HUDEP-2 (cell line): ENCODE results near the gene TMEM218.
"Not testable (repeated sequence)": the region's sequence is repeated elsewhere in the genome, so short reads cannot be mapped to it uniquely, and the experiment has no call there.

ENCODE experiments used
- DNase-seq, 76 experiments: peaks; one replicate each; lab custom pipeline; 2025; ENCODE audit not compliant: unreplicated experiment in 76 of 76; lab: John Stamatoyannopoulos, UW

Gene TMEM218

DNA sequence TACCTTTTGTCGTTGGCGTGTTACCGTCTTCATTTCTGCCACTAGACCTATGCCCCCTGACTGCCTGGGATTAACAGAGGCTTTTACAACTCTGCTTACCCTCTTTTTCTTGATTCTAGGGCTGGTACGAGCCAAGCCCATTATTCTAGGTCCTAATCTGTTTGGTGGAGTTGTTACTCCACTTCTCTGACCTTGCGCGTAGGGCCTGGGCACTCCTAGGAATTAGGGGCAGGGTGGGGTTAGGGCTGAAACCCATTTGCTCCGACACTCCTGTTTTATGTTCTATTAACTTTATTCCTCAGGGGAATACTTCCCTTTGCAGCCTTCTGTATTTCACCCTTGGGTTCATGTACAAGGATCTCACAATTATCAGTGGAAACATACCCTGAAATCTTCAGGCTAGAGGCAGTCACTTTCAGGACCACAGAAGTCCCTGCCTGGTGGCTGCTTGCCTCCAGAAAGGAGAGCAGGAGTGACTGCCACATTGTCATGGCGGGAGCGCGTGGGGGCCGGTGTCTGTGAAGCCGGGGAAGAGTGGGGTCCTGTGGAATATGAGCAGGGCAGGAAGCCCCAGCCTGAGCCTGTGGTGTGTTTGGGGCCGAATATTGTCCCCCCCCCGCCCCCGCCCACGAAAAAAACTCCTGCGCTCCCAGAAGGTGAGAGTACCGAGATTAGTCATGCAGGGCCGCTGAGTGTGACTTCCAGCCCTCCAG, 49.1 kb downstream of the TMEM218 start:
- no peak for DNase-seq

GRCh38 chr11:125061281-125061680, 50.1 kb downstream of the TMEM218 start:
- DNase-seq: no peak

DNA sequence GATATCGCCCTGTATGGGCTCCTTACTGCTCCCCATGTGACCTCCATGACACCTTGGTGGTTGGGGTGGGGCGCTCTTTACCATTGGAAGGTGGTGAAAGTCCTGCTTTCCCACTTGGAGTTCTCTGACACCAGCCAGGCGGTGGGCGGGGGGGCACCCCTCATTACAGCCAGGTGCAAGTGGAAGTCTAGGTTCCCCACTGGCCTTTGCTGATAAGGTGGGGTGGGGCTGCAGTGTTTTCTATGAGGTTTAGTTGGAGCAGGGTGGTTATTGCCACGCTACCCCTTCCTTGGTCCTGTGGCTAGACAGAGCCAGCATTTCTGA, 53.8 kb downstream of the TMEM218 start:
- DNase-seq: no peak

DNA sequence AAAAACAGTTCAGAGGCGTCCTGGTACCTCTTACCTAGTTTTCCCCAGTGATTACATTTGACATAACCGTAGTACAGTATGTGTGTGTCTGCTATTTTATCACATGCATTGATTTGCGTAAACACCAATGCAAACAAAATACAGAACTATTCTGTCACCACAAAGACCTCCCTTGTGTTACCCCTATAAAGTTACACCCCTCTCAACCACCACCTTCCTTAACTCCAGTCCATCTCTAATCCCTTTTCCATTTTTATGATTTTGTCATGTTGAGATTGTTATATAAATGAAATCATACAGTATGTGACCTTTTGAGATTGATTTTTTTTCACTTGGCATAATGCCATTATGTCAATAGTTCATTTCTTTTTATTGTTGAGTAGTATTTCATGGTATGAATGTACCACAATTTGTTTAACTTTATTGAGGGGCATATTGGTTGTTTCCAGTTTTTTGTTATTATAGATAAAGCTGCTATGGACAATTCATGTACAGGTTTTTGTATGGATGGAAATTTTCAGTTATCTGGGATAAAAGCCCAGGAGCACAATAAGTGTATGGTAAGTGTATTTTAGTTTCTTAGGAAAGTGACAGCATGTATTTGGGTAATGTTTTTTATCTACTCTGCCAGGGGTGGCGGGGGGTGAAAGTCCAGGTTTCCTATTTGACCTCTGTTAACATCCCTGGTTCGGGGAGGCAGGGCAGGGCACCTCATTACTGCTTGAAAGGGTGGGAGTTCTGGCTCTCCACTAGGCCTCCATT, 54.3 kb downstream of the TMEM218 start:
- no peak for DNase-seq

GRCh38 chr11:125056111-125056510, 55.3 kb downstream of the TMEM218 start:
- not testable (repeated sequence) for DNase-seq

GRCh38 chr11:125055107-125055715, 56.2 kb downstream of the TMEM218 start:
- DNase-seq: no peak

DNA sequence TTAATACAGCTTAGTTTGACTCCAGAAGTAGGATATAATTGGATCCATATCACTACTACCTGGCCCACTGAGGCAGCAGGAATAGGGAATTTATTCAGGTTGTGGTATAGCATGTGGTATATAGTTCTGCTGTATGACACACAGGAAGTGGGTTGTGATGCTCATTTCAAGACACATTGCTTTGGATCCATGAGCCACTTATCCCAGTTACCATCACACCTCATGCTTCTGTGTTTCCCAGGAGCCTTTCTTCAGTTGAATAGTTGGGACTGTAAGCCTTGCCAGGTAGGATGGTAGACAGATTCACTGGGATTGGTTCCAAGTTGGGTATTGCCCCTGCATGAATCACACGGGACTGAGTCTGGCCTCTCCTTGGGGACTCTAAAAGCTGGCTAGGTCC, 58.3 kb downstream of the TMEM218 start:
- DNase-seq: no peak

DNA sequence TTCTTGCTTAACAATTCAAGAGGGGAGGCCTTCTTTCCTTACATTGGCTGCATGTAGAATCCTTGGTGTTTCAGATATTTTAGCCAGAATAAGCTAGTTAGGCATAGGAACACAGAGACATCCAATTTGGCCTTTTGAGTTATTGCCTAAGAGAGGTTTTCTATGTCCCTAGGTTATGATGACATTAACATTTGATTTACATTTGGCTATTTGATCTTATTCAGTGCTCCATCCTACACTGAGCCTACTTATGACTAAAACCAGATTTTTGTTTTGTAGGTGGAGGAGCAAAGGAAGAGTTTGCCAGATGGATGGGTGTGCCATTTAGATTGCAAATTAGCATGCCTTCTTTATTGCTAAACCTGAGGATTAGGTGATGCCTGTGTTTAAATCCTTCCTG, 59.4 kb downstream of the TMEM218 start:
- no peak for DNase-seq

- no peak for DNase-seq
Measured at GRCh38 chr11:125049164-125049792, 62.1 kb downstream of the TMEM218 start.
